NCI-H1436 treated with DMSO at 0.1 percent for 48 hours (cell line): ENCODE data around the gene NELL1.

ENCODE experiments used
- DNase-seq: peaks from one replicate; lab custom pipeline; 2025; lab: John Stamatoyannopoulos, UW

The NELL1 gene

GRCh38 chr11:20668844-20669819 lies at the start of gene NELL1:
Gene NELL1, plus strand, starts transcription at chr11:20669586.
- no peak for DNase-seq

GRCh38 chr11:20620988-20621387 lies 48.4 kb upstream of the NELL1 start:
- DNase-seq, result no peak

GRCh38 chr11:20621679-20622078 lies 47.7 kb upstream of the NELL1 start:
- no peak for DNase-seq

DNA sequence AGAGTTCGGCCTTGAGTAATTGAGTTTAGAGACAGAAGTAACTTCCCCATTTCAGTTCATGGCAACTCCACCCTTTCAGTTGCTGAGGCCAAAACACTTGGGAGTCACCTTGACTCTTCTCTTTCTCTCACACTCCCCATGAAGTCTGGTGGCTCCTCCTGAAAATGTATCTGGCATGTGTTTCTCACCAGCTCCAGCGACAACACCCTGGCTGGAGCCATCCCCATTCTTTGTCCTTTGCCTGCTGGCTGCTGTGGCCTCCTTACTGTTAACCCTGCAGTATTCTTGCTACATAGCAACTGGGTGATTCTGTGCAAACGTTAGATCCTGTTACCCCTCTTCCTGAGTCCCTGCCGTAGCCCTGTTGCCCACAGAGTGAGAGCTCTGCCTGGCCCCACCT lies 46.1 kb upstream of the NELL1 start:
- DNase-seq, result no peak

- no peak for DNase-seq
Observed at GRCh38 chr11:20626279-20626678, 43.1 kb upstream of the NELL1 start.

DNA sequence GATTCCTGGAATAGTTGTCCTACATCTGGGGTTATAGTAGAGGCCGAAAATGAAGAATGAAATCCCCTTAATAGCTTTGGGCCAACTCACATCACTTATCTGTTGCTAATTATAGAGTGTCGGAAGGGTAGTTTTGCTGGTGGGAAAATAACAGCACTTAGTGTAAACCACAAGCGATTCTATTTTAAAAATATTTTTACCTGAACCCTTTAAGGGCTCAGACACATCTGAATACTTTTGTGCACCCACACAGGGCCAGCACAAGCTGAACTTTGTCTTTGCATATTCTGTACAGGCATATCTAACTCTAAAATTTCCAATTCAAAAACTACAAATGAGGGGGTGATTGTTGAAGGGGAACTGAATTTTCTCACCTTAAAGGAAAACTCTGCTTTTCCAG lies 42.4 kb upstream of the NELL1 start:
- DNase-seq, result no peak

- DNase-seq, result no peak
Observed at GRCh38 chr11:20627701-20628100, 41.7 kb upstream of the NELL1 start.

DNA sequence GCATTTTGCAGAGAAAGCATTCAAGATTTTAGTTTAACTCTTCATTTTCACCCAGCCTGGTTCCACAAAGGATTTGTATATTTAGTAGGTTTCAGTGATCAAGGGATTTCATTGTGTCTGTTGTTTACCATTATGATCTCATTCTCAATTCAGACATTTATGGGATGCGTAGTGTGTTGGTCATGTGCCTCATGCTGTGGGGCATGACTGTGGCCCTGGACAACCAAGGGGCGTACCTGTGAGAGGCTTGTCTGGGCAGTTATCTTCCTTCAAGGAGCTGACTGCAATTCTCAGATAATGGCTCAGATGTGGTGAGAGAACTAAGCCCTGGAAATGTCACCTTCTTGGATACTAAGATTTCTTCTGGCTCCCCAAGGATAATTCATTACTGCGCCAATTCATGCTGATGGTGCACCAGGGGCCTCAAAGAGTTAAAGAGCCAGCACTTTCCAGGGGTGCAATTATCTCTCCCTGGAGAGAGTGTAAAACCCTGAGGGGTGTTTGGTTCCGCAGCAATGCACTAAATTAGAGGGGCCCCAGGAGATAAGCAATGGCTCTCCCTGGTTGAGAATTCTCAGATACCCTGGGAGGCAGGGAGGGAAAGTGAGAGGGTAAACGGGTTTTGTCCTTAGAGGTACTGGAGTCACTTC lies 37.7 kb upstream of the NELL1 start:
- DNase-seq, result no peak

DNA sequence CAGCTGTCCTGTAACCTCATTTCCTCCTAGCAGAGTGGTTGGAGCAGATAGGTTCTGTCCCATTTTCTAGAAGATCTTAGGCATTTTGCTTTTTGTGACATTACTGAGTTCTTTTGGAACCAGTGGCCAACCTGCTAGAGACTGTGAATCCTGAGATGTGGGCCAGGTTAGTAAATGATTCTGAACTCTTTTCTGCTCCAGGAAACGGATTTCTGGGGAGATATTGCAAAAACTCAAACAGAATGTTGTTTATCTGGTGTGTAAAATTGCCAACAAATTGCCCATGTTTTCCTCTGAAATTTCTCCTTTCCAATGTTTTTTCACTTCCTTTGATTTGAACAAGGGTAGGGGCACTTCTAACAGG lies 37.2 kb upstream of the NELL1 start:
- DNase-seq, result no peak

GRCh38 chr11:20634044-20634443 lies 35.3 kb upstream of the NELL1 start:
- no peak for DNase-seq

GRCh38 chr11:20634781-20635180 lies 34.6 kb upstream of the NELL1 start:
- no peak for DNase-seq

- DNase-seq, result no peak
Observed at GRCh38 chr11:20638074-20638473, 31.3 kb upstream of the NELL1 start.

DNA sequence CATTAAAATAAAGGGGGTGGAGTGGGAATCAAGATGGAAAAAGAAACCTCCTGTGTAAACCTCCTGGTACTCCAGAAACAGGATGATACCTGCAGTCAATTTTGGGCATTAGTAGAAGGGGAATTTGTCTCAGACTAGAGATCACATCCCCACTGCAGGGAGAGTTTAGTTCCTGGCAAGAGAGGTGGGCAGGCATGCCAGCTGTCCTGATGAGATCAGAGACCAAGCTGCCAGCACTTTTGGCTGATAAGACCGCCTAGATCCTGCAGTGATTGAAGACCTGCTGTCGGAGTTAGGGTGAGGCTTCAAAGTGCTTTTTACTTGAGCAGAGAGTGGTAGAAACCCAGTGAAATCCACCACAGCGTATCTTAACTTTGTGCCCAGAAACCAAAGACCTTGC lies 29.7 kb upstream of the NELL1 start:
- DNase-seq, result no peak

- no peak for DNase-seq
Observed at GRCh38 chr11:20640401-20640800, 29.0 kb upstream of the NELL1 start.

GRCh38 chr11:20644360-20644759 lies 25.0 kb upstream of the NELL1 start:
- DNase-seq, result no peak

GRCh38 chr11:20647976-20648565 lies 21.3 kb upstream of the NELL1 start:
- DNase-seq, result no peak

GRCh38 chr11:20652150-20652806 lies 17.1 kb upstream of the NELL1 start:
- DNase-seq, result no peak

GRCh38 chr11:20654038-20654437 lies 15.3 kb upstream of the NELL1 start:
- DNase-seq, result no peak

DNA sequence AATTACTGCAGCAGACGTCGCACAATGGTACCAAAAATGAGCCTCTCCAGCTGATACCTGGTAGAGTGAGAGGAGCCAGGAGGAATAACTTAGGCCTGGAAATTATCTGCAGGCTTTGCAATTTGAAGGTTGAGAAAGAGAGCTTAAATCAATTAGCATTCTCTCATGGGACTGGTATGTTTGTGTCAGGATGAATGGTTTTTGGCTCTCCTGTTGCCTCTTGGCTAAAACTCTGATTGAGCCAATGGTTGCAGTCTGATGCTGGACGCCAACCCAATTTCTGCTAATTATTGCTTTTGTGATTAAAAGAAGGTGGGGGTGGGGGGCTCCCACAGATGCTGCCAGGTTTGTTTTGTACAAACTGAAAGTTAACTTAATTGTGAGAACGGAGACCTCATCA lies 12.5 kb upstream of the NELL1 start:
- peak; percentile 25 for DNase-seq

- no peak for DNase-seq
Observed at GRCh38 chr11:20658135-20658534, 11.3 kb upstream of the NELL1 start.

DNA sequence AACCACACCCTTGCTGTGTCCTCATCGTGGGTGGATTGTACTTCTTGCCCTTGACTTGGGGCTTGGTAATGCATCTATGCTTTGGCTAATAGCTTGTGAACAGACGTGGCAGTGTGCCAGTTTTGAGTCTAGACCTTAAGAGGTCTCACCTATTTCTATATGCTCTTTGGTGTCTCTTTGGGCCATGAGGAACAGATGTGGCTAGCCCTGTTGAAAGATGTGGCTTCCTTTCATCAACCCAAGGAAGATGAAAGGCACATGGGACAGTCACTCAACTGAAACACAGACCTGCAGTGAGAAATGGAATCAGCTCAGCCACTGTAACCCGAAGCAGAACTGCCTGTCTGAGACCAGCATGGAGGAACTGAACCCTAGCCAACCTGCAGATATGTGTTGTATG lies 7.9 kb upstream of the NELL1 start:
- no peak for DNase-seq

GRCh38 chr11:20661850-20662249 lies 7.5 kb upstream of the NELL1 start:
- no peak for DNase-seq
